Measurements from ENCODE around the gene SH3RF3. TPM values are rescaled to one million over a fixed set of nuclear protein-coding genes. Genes with fewer than 3 reads are reported as not detected.
A peak's percentile ranks its signal among the peaks of the same experiment; 100 is the strongest.

SH3RF3 gene
- total and polyA plus RNA-seq, 2 of the 13 experiments (the other 11 are each of a cell fraction or from before 2014, with no cell fraction given): 0.04 TPM; not detected in 1

DNA sequence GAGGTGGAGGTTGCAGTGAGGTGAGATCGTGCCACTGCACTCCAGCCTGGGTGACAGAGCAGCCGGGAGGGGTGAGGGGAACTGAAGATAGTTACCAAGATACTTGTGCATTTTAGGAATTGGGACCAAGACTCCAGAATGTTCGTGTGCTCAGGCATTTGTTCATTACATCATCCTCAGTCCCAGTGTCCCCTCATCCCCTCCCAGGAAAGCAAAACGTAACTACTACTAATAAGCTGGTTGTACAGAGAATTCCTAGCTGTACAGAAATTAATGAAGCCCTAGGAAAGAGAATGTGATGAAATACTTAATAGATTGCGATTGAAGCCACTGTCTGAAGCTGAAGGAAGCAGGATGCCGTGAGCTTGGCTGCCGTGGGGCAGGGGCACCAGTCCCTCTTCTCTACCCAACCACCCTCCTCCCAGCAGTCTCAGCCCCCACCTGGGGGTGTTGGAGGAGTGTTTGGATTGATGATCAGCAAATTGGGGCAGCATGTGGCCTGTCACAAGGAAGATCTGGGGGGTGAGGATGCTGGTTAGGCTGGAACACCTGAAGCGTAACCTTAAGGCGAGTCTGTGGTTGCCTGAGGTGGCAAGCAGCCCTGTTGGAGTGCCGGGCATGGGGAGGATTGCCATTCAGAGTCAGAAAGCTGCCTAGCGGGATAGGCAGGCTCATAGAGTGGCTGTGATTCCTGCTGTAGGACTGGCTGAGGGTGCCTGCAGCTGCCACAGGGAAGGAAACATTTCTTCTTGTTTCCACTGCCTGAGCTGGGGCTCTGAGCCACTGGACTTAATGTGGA is 140.9 kb downstream of the SH3RF3 start:
- Histone ChIP-seq H3K27me3 (ENCODE audit: control insufficient read depth in 1 of 2, insufficient read depth in 2 of 2, low read length in 2 of 2) (peaks cover 0 to 3% of the 10 kb centered on the region in 2 experiments; a peak in 2 of 5 replicates), H3K9me3 (ENCODE audit: low read length) (no peaks in the 10 kb centered on the region), H4K20me1 (ENCODE audit: insufficient read depth, low read length) (no peaks in the 10 kb centered on the region), H3K4me3 (replicated peaks in 1 of 3; ENCODE audit: insufficient read depth in 1 of 3, low read depth in 2 of 3, low read length in 3 of 3) (no peak overlapping the region), H3K36me3 (replicated peaks in 1 of 2; ENCODE audit: control insufficient read depth in 1 of 2, insufficient read depth in 2 of 2, low read length in 2 of 2) (no peaks in the 10 kb centered on the region), H3K4me2 (ENCODE audit: low read depth, low read length) (no peak overlapping the region), H3K9ac (ENCODE audit: insufficient read depth, low read depth, low read length) (no peak overlapping the region), H3K27ac (ENCODE audit: extremely low read length, insufficient read depth, low read length) (no peak overlapping the region), H2AFZ (ENCODE audit: low read length) (no peak overlapping the region), H3K4me1 (ENCODE audit: insufficient read depth, low read length) (peaks cover 24% of the 10 kb centered on the region), H3K79me2 (ENCODE audit: insufficient read depth, low read length) (no peaks in the 10 kb centered on the region)
- ChIA-PET CTCF (ENCODE audit: low intra/inter-chr PET ratio, low total read pairs) (no interaction called here), POLR2A (no interaction called here)
- no TSS peak for BruUV-seq (replicated peaks)
- no peak for DNase-seq (ENCODE audit: low spot score)
- no peak for FAIRE-seq
- in situ Hi-C loops (cut with HindIII; ENCODE audit: extremely low pct_ligation_motif_present, low pct_unique_long_range_greater_than_20kb): no loop called here
- 47% methylated on average over 11 of the region's 11 CpGs for WGBS (ENCODE audit: low lambda C conversion rate)
- intact Hi-C loops (cut with micrococcal nuclease; ENCODE audit: unreplicated experiment): no loop called here
- ATAC-seq: no peak
- no peak for TF ChIP-seq EEA1 (CRISPR knock-in tag; IDR thresholded peaks at IDR 0.05; ENCODE audit: borderline replicate concordance)
- TF ChIP-seq ATF7 (IDR thresholded peaks at IDR 0.05): 0 out of 2 replicates have a peak, but pooled peaks have one; percentile 8
- no peak for TF ChIP-seq ATF7 (CRISPR knock-in tag; IDR thresholded peaks at IDR 0.05)

DNA sequence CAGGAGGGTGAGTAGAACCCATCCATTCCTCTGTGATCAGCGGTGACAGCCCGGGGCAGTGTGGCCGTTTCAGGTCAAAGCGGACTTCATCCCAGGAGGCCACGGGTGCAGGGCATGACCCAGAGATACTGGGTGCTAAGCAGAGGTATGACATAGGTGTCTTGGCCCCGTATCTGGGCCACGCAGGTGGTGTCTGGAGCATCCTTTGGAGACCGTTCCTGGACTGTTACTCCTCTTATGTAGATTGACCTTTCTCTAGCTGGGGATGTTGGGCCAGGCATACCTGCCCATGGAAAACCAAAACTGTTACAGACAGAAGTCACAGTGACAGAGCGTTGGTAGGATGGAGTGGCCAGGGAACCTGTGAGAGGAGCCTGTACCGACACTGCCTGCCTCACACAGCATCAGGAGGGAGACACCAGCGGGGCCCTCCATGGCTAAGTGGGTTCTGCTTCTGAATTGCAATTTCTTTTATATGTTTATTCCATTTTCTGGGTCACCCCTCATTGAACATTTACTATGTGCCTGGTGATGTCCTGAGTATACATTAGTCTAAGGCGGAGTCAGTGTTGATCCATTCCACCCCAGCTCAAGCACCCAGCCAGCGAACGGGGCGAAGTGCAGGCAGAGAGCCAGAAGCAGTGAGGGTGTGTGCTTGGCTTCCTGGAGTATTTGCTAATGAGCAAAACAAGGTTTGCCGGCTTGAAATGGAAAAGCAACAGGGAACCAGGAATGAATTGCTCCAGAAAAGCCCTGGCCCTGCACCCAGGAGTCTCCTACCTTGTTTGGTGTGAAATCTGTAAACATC is 141.7 kb downstream of the SH3RF3 start:
- Histone ChIP-seq H3K27ac (ENCODE audit: extremely low read length, insufficient read depth, low read length) (no peak overlapping the region), H3K79me2 (ENCODE audit: insufficient read depth, low read length) (no peaks in the 10 kb centered on the region), H3K9ac (ENCODE audit: insufficient read depth, low read depth, low read length) (no peak overlapping the region), H2AFZ (ENCODE audit: low read length) (no peak overlapping the region), H4K20me1 (ENCODE audit: insufficient read depth, low read length) (no peaks in the 10 kb centered on the region), H3K4me1 (ENCODE audit: insufficient read depth, low read length) (peaks cover 18% of the 10 kb centered on the region), H3K9me3 (ENCODE audit: low read length) (no peaks in the 10 kb centered on the region), H3K36me3 (replicated peaks in 1 of 2; ENCODE audit: control insufficient read depth in 1 of 2, insufficient read depth in 2 of 2, low read length in 2 of 2) (no peaks in the 10 kb centered on the region), H3K4me2 (ENCODE audit: low read depth, low read length) (no peak overlapping the region), H3K4me3 (replicated peaks in 1 of 3; ENCODE audit: insufficient read depth in 1 of 3, low read depth in 2 of 3, low read length in 3 of 3) (no peak overlapping the region), H3K27me3 (ENCODE audit: control insufficient read depth in 1 of 2, insufficient read depth in 2 of 2, low read length in 2 of 2) (peaks cover 0 to 3% of the 10 kb centered on the region in 2 experiments; a peak in 2 of 5 replicates)
- no peak for FAIRE-seq
- TF ChIP-seq NCOR1 (IDR thresholded peaks at IDR 0.05; ENCODE audit: borderline replicate concordance, low read length) (no peak), ZNF264 (CRISPR knock-in tag; IDR thresholded peaks at IDR 0.05) (no peak), ZNF83 (CRISPR knock-in tag; IDR thresholded peaks at IDR 0.05; ENCODE audit: borderline replicate concordance) (no peak), TGIF2 (CRISPR knock-in tag; IDR thresholded peaks at IDR 0.05) (no peak), ZFX (CRISPR knock-in tag; IDR thresholded peaks at IDR 0.05; ENCODE audit: low read depth) (no peak)
- TF ChIP-seq, protein P1, sequence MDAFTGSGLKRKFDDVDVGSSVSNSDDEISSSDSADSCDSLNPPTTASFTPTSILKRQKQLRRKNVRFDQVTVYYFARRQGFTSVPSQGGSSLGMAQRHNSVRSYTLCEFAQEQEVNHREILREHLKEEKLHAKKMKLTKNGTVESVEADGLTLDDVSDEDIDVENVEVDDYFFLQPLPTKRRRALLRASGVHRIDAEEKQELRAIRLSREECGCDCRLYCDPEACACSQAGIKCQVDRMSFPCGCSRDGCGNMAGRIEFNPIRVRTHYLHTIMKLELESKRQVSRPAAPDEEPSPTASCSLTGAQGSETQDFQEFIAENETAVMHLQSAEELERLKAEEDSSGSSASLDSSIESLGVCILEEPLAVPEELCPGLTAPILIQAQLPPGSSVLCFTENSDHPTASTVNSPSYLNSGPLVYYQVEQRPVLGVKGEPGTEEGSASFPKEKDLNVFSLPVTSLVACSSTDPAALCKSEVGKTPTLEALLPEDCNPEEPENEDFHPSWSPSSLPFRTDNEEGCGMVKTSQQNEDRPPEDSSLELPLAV (CRISPR knock-in tag; conservative IDR thresholded peaks at IDR 0.05; ENCODE audit: low read depth): no peak
- ATAC-seq: no peak; the same call in 2 of the 3 replicates
- no TSS peak for BruUV-seq (replicated peaks)
- WGBS (ENCODE audit: low lambda C conversion rate): 37% methylated on average over 11 of the region's 16 CpGs
- POLR2A ChIA-PET: no interaction called here
- intact Hi-C loops (cut with micrococcal nuclease; ENCODE audit: unreplicated experiment): no loop called here
- CTCF ChIA-PET (ENCODE audit: low intra/inter-chr PET ratio, low total read pairs): no interaction called here
- in situ Hi-C loops (cut with HindIII; ENCODE audit: extremely low pct_ligation_motif_present, low pct_unique_long_range_greater_than_20kb): no loop called here
- no peak for DNase-seq (ENCODE audit: low spot score)
